Cardiac muscle cell (in vitro differentiated cells and primary cell): ENCODE results near the gene TWNK. TPM values are rescaled to one million over a fixed set of nuclear protein-coding genes. Genes with fewer than 3 reads are reported as not detected.

Experiments used
- DNase-seq, 2 donors: peaks; one replicate each; pipeline versions ENCODE4 v3.0.0 to v3.0.0-alpha.2; 2010 to 2017; ENCODE audit warnings: low read depth in 1 of 2, low spot score in 1 of 2
- H3K27ac ChIP-seq: fragments of 200-600 bp; sonication (generic); 2 replicates; pipeline ENCODE4 v1.5.1; 2016
- H3K27me3 ChIP-seq: fragments of 200-600 bp; sonication (generic); 2 replicates; pipeline ENCODE4 v1.6.0; 2016; ENCODE audit warnings: control low read depth
- H3K36me3 ChIP-seq: fragments of 200-600 bp; sonication (generic); 2 replicates; pipeline ENCODE4 v1.5.1; 2016; ENCODE audit warnings: control low read depth
- H3K4me1 ChIP-seq: fragments of 200-600 bp; sonication (generic); 2 replicates; pipeline ENCODE4 v1.8.1; 2017; ENCODE audit warnings: low read depth, mild to moderate bottlenecking, mixed run types
- H3K4me3 ChIP-seq: fragments of 200-600 bp; sonication (generic); 2 replicates; pipeline ENCODE4 v1.5.1; 2016; ENCODE audit warnings: mild to moderate bottlenecking
- H3K9me3 ChIP-seq: fragments of 200-600 bp; sonication (generic); 2 replicates; pipeline ENCODE4 v1.5.1; 2017; ENCODE audit warnings: low read depth, mild to moderate bottlenecking, control low read depth
- CTCF ChIP-seq: IDR thresholded peaks from 2 replicates; pipeline ENCODE4 v1.5.1; 2012; ENCODE audit warnings: low read depth, mild to moderate bottlenecking, low read length
- polyA plus RNA-seq: library from polyadenylated mRNA; unstranded; fragments of >200 nt; fragmentation: Nextera tagmentation; extraction: Ambion mirVana; gene quantifications from 2 replicates; pipeline ENCODE4 v1.2.1, GENCODE V29; 2016
- total RNA-seq: library from RNA; depleted of rRNA; stranded (reverse); fragments of >200 nt; gene quantifications from 2 replicates; pipeline ENCODE4 v1.2.3, GENCODE V29; 2016

The TWNK gene
- total and polyA plus RNA-seq, 2 experiments from 2014 or later: 6.9 to 7.6 TPM

GRCh38 chr10:101016814-101017213, 29.5 kb downstream of the TWNK start:
- H3K9me3 ChIP-seq: no peaks in the 10 kb centered on the region
- no peak for TF ChIP-seq CTCF
- no peak overlapping the region for H3K4me3 ChIP-seq
- peaks cover 20% of the 10 kb centered on the region for H3K27me3 ChIP-seq
- peaks cover 7% of the 10 kb centered on the region for H3K4me1 ChIP-seq
- no peaks in the 10 kb centered on the region for H3K36me3 ChIP-seq
- no peak overlapping the region for H3K27ac ChIP-seq
- no peak for DNase-seq

GRCh38 chr10:101018118-101018599, 30.8 kb downstream of the TWNK start:
- DNase-seq: no peak
- no peak overlapping the region for H3K4me3 ChIP-seq
- TF ChIP-seq CTCF: no peak
- peaks cover 20% of the 10 kb centered on the region for H3K27me3 ChIP-seq
- H3K36me3 ChIP-seq: no peaks in the 10 kb centered on the region
- no peak overlapping the region for H3K27ac ChIP-seq
- H3K9me3 ChIP-seq: no peaks in the 10 kb centered on the region
- H3K4me1 ChIP-seq: peaks cover 3% of the 10 kb centered on the region

GRCh38 chr10:101018600-101019439, 31.5 kb downstream of the TWNK start:
- TF ChIP-seq CTCF: peak; percentile 80
- Histone ChIP-seq H3K4me1 (peaks cover 3% of the 10 kb centered on the region), H3K36me3 (no peaks in the 10 kb centered on the region), H3K9me3 (no peaks in the 10 kb centered on the region), H3K4me3 (no peak overlapping the region), H3K27ac (no peak overlapping the region), H3K27me3 (peaks cover 20% of the 10 kb centered on the region)
- peak; percentile 87 to 89 for DNase-seq

GRCh38 chr10:101019440-101019703, 32.0 kb downstream of the TWNK start:
- no peak overlapping the region for H3K4me3 ChIP-seq
- DNase-seq: no peak
- no peaks in the 10 kb centered on the region for H3K9me3 ChIP-seq
- no peaks in the 10 kb centered on the region for H3K36me3 ChIP-seq
- no peak overlapping the region for H3K27ac ChIP-seq
- H3K27me3 ChIP-seq: peaks cover 20% of the 10 kb centered on the region
- H3K4me1 ChIP-seq: peaks cover 3% of the 10 kb centered on the region
- no peak for TF ChIP-seq CTCF

- H3K4me1 ChIP-seq: peaks cover 3% of the 10 kb centered on the region
- no peaks in the 10 kb centered on the region for H3K9me3 ChIP-seq
- H3K27ac ChIP-seq: no peak overlapping the region
- TF ChIP-seq CTCF: no peak
- no peaks in the 10 kb centered on the region for H3K36me3 ChIP-seq
- no peak for DNase-seq
- peaks cover 20% of the 10 kb centered on the region for H3K27me3 ChIP-seq
- no peak overlapping the region for H3K4me3 ChIP-seq
Observed at GRCh38 chr10:101020427-101021075, 33.2 kb downstream of the TWNK start.
